ENCODE measurements around the gene ITPR1. TPM values are rescaled to one million over a fixed set of nuclear protein-coding genes. Genes with fewer than 3 reads are reported as not detected.
A peak's percentile ranks its signal among the peaks of the same experiment; 100 is the strongest.

ITPR1 gene
- total RNA-seq, 4 donors from 2014 or later, result 15.3 to 50.2 (median 28.7) TPM

- no peak for DNase-seq
- Histone ChIP-seq H3K4me3 (no peak overlapping the region), H3K9me3 (no peaks in the 10 kb centered on the region), H3K4me1 (no peaks in the 10 kb centered on the region), H3K36me3 (peaks cover 0 to 3% (median 0%) of the 10 kb centered on the region in 4 donors), H3K27ac (no peak overlapping the region), H3K27me3 (no peaks in the 10 kb centered on the region)
- in situ Hi-C loops (cut with MboI; ENCODE audit: low pct_ligation_motif_present in 1 of 4, low pct_unique_long_range_greater_than_20kb in 1 of 4, low sequenced_read_pairs in 3 of 4), result no loop called here
- WGBS, 2 donors (ENCODE audit: low coverage in 1 of 2), result 39 to 82% methylated on average over 2 to 11 of the region's 11 CpGs
- no peak for TF ChIP-seq EP300 (IDR thresholded peaks at IDR 0.05; ENCODE audit: low read depth)
- TF ChIP-seq, protein P1, sequence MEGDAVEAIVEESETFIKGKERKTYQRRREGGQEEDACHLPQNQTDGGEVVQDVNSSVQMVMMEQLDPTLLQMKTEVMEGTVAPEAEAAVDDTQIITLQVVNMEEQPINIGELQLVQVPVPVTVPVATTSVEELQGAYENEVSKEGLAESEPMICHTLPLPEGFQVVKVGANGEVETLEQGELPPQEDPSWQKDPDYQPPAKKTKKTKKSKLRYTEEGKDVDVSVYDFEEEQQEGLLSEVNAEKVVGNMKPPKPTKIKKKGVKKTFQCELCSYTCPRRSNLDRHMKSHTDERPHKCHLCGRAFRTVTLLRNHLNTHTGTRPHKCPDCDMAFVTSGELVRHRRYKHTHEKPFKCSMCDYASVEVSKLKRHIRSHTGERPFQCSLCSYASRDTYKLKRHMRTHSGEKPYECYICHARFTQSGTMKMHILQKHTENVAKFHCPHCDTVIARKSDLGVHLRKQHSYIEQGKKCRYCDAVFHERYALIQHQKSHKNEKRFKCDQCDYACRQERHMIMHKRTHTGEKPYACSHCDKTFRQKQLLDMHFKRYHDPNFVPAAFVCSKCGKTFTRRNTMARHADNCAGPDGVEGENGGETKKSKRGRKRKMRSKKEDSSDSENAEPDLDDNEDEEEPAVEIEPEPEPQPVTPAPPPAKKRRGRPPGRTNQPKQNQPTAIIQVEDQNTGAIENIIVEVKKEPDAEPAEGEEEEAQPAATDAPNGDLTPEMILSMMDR (IDR thresholded peaks at IDR 0.05), result no peak
- intact Hi-C loops (cut with DNase I; ENCODE audit: low total_unique reads), result no loop called here
Measured at GRCh38 chr3:4672725-4673275, 179.7 kb downstream of the ITPR1 start.

DNA sequence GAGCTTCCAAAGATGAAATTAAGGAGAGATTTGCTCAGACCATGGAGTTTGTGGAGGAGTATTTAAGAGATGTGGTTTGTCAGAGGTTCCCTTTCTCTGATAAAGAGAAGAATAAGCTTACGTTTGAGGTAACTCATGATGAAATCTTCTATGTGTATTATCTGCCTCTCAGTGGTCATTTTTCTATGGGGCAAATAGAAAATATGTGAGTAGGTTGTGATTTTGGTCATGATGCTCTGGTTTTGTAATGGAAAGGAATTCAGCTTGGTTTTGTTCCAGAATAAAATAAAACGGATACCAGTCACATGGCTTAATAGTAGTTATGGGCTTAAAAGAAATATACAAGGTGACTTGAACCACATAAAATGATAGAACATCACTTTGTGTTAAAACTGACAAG lies 181.1 kb downstream of the ITPR1 start:
- no peak for DNase-seq
- H3K27ac ChIP-seq, result peak overlapping the region in 3 of 4 donors; percentile 33 to 50 (median 49)
- peaks cover 0 to 1% (median 0%) of the 10 kb centered on the region in 4 donors for H3K36me3 ChIP-seq
- TF ChIP-seq EP300 (IDR thresholded peaks at IDR 0.05; ENCODE audit: low read depth) (no peak), POLR2AphosphoS5 (IDR thresholded peaks at IDR 0.05) (no peak), POLR2A (IDR thresholded peaks at IDR 0.05) (no peak)
- TF ChIP-seq, protein P1 (IDR thresholded peaks at IDR 0.05), result no peak
- no peaks in the 10 kb centered on the region for H3K27me3 ChIP-seq
- in situ Hi-C loops (cut with MboI; ENCODE audit: low pct_ligation_motif_present in 1 of 4, low pct_unique_long_range_greater_than_20kb in 1 of 4, low sequenced_read_pairs in 3 of 4) (no loop called here), intact Hi-C loops (cut with DNase I; ENCODE audit: low total_unique reads) (no loop called here)
- no peaks in the 10 kb centered on the region for H3K9me3 ChIP-seq
- H3K4me1 ChIP-seq, result no peaks in the 10 kb centered on the region
- WGBS, 2 donors (ENCODE audit: low coverage in 1 of 2), result 80 to 83% methylated on average over 2 of the region's 2 CpGs
- no peak overlapping the region for H3K4me3 ChIP-seq

DNA sequence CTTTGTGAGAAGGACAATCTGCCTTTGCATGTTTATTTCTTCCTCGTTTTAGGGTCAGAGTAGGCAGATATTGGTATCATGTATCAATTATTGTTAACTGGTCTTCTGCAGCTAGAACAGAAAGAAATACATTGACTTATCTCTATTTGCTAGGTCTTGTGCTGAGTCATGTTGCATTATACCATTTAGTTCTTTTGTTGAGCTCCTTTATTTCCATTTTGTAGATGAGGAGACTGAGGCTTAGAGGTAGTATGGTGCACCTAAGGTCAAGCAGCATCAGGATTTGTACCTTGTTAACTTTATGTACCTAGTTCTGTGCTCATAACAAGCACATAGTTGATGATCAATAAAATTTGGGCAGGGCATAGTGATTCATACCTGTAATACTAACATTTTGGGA lies 182.6 kb downstream of the ITPR1 start:
- H3K27ac ChIP-seq, result no peak overlapping the region
- in situ Hi-C loops (cut with MboI; ENCODE audit: low pct_ligation_motif_present in 1 of 4, low pct_unique_long_range_greater_than_20kb in 1 of 4, low sequenced_read_pairs in 3 of 4), result no loop called here
- no peaks in the 10 kb centered on the region for H3K4me1 ChIP-seq
- H3K4me3 ChIP-seq, result no peak overlapping the region
- no peaks in the 10 kb centered on the region for H3K27me3 ChIP-seq
- no peaks in the 10 kb centered on the region for H3K36me3 ChIP-seq
- DNase-seq, result no peak
- WGBS, 2 donors (ENCODE audit: low coverage in 1 of 2), result 76 to 83% methylated on average over 1 of the region's 1 CpG
- H3K9me3 ChIP-seq, result no peaks in the 10 kb centered on the region
- TF ChIP-seq, protein P1 (IDR thresholded peaks at IDR 0.05), result no peak
- TF ChIP-seq EP300 (IDR thresholded peaks at IDR 0.05; ENCODE audit: low read depth), result no peak
- TF ChIP-seq POLR2AphosphoS5 (IDR thresholded peaks at IDR 0.05), result no peak
- no peak for TF ChIP-seq POLR2A (IDR thresholded peaks at IDR 0.05)
- intact Hi-C loops (cut with DNase I; ENCODE audit: low total_unique reads), result no loop called here

- Histone ChIP-seq H3K27me3 (no peaks in the 10 kb centered on the region), H3K4me1 (no peaks in the 10 kb centered on the region), H3K27ac (no peak overlapping the region), H3K4me3 (no peak overlapping the region), H3K36me3 (no peaks in the 10 kb centered on the region), H3K9me3 (no peaks in the 10 kb centered on the region)
- TF ChIP-seq POLR2AphosphoS5 (IDR thresholded peaks at IDR 0.05), result no peak
- TF ChIP-seq EP300 (IDR thresholded peaks at IDR 0.05; ENCODE audit: low read depth), result no peak
- TF ChIP-seq, protein P1 (IDR thresholded peaks at IDR 0.05), result no peak
- no peak for TF ChIP-seq POLR2A (IDR thresholded peaks at IDR 0.05)
- intact Hi-C loops (cut with DNase I; ENCODE audit: low total_unique reads) (no loop called here), in situ Hi-C loops (cut with MboI; ENCODE audit: low pct_ligation_motif_present in 1 of 4, low pct_unique_long_range_greater_than_20kb in 1 of 4, low sequenced_read_pairs in 3 of 4) (no loop called here)
- WGBS, 2 donors (ENCODE audit: low coverage in 1 of 2), result 87 to 90% methylated on average over 9 to 10 of the region's 10 CpGs
- DNase-seq, result no peak
Measured at GRCh38 chr3:4678320-4678719, 185.2 kb downstream of the ITPR1 start.
